SU-DHL-6 (cell line): ENCODE measurements around the gene UBE2Q2.

Source experiments
- H2AFZ ChIP-seq: fragments of 200-600 bp; sonication (generic); 2 replicates; pipeline ENCODE4 v1.6.1; 2014; ENCODE audit warnings: low read depth, mild to moderate bottlenecking, moderate library complexity, mixed read lengths, antibody characterized with exemption, low read length; ENCODE audit not compliant: severe bottlenecking
- H3F3A ChIP-seq: fragments of 200-600 bp; shearing (Covaris generic); 2 replicates; pipeline ENCODE4 v1.6.0; 2016; ENCODE audit warnings: antibody characterized with exemption, mild to moderate bottlenecking; ENCODE audit not compliant: insufficient read depth
- H3K27ac ChIP-seq: fragments of 200-600 bp; sonication (generic); 2 replicates; pipeline ENCODE4 v1.5.1; 2016; ENCODE audit warnings: low read depth, mild to moderate bottlenecking, low read length, moderate library complexity, mixed read lengths
- H3K27me3 ChIP-seq: fragments of 200-600 bp; sonication (generic), shearing (Covaris generic); 2 replicates; pipeline ENCODE4 v1.6.0; 2014; ENCODE audit warnings: mild to moderate bottlenecking, low read length
- H3K36me3 ChIP-seq: fragments of 200-600 bp; sonication (generic); 2 replicates; pipeline ENCODE4 v1.6.1; 2014; ENCODE audit warnings: mild to moderate bottlenecking, low read length, mixed read lengths
- H3K4me2 ChIP-seq: fragments of 300-600, 200-600 bp; shearing (Covaris generic), sonication (generic); 2 replicates; pipeline ENCODE4 v1.6.0; 2014; ENCODE audit warnings: low read length, low read depth, mild to moderate bottlenecking; ENCODE audit not compliant: poor library complexity, severe bottlenecking
- H3K4me3 ChIP-seq: fragments of 200-600 bp; sonication (generic); 2 replicates; pipeline ENCODE4 v1.5.1; 2014; ENCODE audit warnings: antibody characterized with exemption, low read length, mild to moderate bottlenecking, mixed read lengths; ENCODE audit not compliant: insufficient read depth, poor library complexity, severe bottlenecking
- H3K79me2 ChIP-seq: fragments of 200-600 bp; sonication (generic); 2 replicates; pipeline ENCODE4 v1.6.1; 2014; ENCODE audit warnings: mild to moderate bottlenecking, low read length, moderate library complexity; ENCODE audit not compliant: insufficient read depth
- H3K9ac ChIP-seq: fragments of 200-600 bp; sonication (generic); 2 replicates; pipeline ENCODE4 v1.7.0; 2014; ENCODE audit warnings: mild to moderate bottlenecking, low read length
- H3K9me2 ChIP-seq: fragments of 200-600 bp; sonication (generic); replicated peaks from 2 replicates; pipeline ENCODE4 v1.6.1; 2014; ENCODE audit warnings: low read length; ENCODE audit not compliant: insufficient read depth
- H3K9me3 ChIP-seq: fragments of 200-600 bp; sonication (generic); 2 replicates; pipeline ENCODE4 v1.6.1; 2014; ENCODE audit warnings: low read length, mixed read lengths; ENCODE audit not compliant: insufficient read depth
- H4K20me1 ChIP-seq: fragments of 200-600 bp; sonication (generic); 2 replicates; pipeline ENCODE4 v1.6.1; 2014; ENCODE audit warnings: low read depth, mild to moderate bottlenecking, antibody characterized with exemption, low read length, moderate library complexity, mixed read lengths
- EZH2phosphoT487 ChIP-seq: fragments of 200-600 bp; sonication (generic), shearing (Covaris generic); conservative IDR thresholded peaks from 2 replicates; pipeline ENCODE4 v1.6.1; 2018; ENCODE audit warnings: mild to moderate bottlenecking, antibody characterized with exemption, low read length, moderate library complexity, mixed read lengths
- TF ChIP-seq, protein P1 (sequence below): fragments of 200-600 bp; sonication (generic); IDR thresholded peaks from one replicate; pipeline ENCODE4 v1.5.1; 2017; ENCODE audit warnings: antibody characterized with exemption, mild to moderate bottlenecking, low read length, moderate library complexity; ENCODE audit not compliant: insufficient read depth, poor library complexity, severe bottlenecking

Gene UBE2Q2

DNA sequence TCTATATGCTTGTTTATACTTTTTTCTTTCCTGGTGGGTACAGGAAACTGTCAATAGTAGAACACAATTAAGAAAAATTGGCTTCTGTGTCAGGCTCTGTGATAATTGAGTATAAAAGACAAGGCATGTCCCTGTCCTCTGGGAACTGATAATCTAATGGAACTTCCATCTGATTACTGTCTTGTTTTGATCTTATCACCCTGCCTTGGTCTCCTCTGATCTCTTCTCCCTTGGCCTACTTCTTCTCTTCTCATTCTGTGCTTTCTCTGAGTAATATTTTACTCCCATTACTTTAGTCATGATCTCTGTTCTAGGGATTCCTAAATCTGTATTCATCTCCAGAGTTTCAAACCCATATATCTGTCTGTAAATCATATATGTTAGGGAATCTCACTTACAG is 14.6 kb downstream of the UBE2Q2 start:
- no peaks in the 10 kb centered on the region for H3K9me2 ChIP-seq
- no peak overlapping the region for H3K9ac ChIP-seq
- no peak overlapping the region for H3K4me2 ChIP-seq
- peaks cover 5% of the 10 kb centered on the region; the same call in 1 of the 2 replicates for H3K79me2 ChIP-seq
- H3K27ac ChIP-seq, result no peak overlapping the region
- peaks cover 6% of the 10 kb centered on the region; the same call in 1 of the 2 replicates for H3K36me3 ChIP-seq
- no peak overlapping the region for H2AFZ ChIP-seq
- H4K20me1 ChIP-seq, result no peaks in the 10 kb centered on the region; the same call in 1 of the 2 replicates
- H3K9me3 ChIP-seq, result no peaks in the 10 kb centered on the region
- TF ChIP-seq, protein P1, sequence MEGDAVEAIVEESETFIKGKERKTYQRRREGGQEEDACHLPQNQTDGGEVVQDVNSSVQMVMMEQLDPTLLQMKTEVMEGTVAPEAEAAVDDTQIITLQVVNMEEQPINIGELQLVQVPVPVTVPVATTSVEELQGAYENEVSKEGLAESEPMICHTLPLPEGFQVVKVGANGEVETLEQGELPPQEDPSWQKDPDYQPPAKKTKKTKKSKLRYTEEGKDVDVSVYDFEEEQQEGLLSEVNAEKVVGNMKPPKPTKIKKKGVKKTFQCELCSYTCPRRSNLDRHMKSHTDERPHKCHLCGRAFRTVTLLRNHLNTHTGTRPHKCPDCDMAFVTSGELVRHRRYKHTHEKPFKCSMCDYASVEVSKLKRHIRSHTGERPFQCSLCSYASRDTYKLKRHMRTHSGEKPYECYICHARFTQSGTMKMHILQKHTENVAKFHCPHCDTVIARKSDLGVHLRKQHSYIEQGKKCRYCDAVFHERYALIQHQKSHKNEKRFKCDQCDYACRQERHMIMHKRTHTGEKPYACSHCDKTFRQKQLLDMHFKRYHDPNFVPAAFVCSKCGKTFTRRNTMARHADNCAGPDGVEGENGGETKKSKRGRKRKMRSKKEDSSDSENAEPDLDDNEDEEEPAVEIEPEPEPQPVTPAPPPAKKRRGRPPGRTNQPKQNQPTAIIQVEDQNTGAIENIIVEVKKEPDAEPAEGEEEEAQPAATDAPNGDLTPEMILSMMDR, result no peak
- no peak for TF ChIP-seq EZH2phosphoT487
- H3K27me3 ChIP-seq, result no peaks in the 10 kb centered on the region
- H3K4me3 ChIP-seq, result no peak overlapping the region
- 0 out of 2 replicates have a peak, but pooled peaks cover 8% of the 10 kb centered on the region for H3F3A ChIP-seq

DNA sequence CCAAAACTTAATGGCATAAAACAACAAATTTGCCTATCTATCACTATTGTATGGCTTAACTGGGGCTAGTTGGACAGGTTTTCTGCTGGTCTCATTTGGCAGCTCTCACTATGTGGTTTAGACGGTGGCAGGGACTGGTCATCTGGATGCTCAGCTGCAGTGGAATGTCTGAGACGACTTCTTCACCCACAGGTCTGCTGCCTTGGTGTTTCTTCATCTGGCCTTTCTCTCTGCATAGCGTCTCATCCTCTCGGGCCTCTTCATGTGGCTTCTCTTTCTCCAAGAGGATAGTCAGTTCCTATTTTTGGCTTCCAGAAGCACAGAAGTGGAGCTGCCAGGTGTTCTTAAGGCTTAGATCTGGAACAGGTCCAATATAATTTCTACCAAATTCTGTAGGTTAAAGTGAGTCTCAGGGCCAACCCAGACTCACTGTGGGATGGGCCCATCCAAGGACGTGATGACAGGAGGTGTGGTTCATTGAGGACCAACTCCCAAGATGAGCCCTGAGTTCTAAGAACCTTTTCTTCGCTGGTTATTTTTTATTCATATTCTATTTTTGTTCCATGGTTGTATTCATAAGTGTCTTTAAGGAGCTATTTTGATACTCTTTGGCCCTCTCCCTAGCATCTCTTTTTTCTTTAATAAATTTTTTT is 18.6 kb downstream of the UBE2Q2 start:
- H3K4me3 ChIP-seq, result no peak overlapping the region
- H3K4me2 ChIP-seq, result no peak overlapping the region
- H3K36me3 ChIP-seq, result no peaks in the 10 kb centered on the region
- H3K9me2 ChIP-seq, result no peaks in the 10 kb centered on the region
- H3K9ac ChIP-seq, result no peak overlapping the region
- H3K27ac ChIP-seq, result no peak overlapping the region
- no peaks in the 10 kb centered on the region; the same call in 1 of the 2 replicates for H3K79me2 ChIP-seq
- H2AFZ ChIP-seq, result no peak overlapping the region
- no peaks in the 10 kb centered on the region for H3K27me3 ChIP-seq
- no peaks in the 10 kb centered on the region; the same call in 1 of the 2 replicates for H4K20me1 ChIP-seq
- 0 out of 2 replicates have a peak, but pooled peaks cover 4% of the 10 kb centered on the region for H3F3A ChIP-seq
- no peaks in the 10 kb centered on the region for H3K9me3 ChIP-seq
- no peak for TF ChIP-seq EZH2phosphoT487
- TF ChIP-seq, protein P1, result no peak

DNA sequence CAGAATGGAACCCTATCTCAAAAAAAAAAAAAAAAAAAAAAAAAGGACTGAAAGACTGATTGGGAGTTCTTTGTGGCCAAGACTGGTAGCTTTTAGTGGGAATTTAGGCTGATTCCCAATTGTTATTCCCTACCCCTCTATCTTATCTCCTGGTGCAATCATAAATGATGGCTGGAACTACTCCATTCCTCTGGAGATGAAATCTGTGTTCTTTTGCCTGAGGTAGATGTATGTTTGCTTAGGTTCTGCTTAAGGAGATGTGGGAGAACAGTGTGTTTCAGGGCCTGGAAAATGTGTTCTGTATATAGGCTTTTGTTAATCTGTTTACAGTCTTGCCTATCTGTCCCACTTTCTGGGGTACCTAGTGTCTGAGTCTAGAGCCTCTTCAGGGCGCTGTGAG is 19.5 kb downstream of the UBE2Q2 start:
- no peak for TF ChIP-seq EZH2phosphoT487
- TF ChIP-seq, protein P1, result no peak
- H3K4me2 ChIP-seq, result no peak overlapping the region
- H3K27me3 ChIP-seq, result no peaks in the 10 kb centered on the region
- no peaks in the 10 kb centered on the region for H3K36me3 ChIP-seq
- H3K4me3 ChIP-seq, result no peak overlapping the region
- no peak overlapping the region for H3K27ac ChIP-seq
- no peaks in the 10 kb centered on the region; the same call in 1 of the 2 replicates for H3K79me2 ChIP-seq
- H3F3A ChIP-seq, result 0 out of 2 replicates have a peak, but pooled peaks cover 4% of the 10 kb centered on the region
- H4K20me1 ChIP-seq, result no peaks in the 10 kb centered on the region; the same call in 1 of the 2 replicates
- no peak overlapping the region for H2AFZ ChIP-seq
- H3K9me2 ChIP-seq, result no peaks in the 10 kb centered on the region
- H3K9me3 ChIP-seq, result no peaks in the 10 kb centered on the region
- no peak overlapping the region for H3K9ac ChIP-seq
